ENCODE data around the gene FZD7. TPM values are rescaled to one million over a fixed set of nuclear protein-coding genes. Genes with fewer than 3 reads are reported as not detected.

The FZD7 gene
- total and polyA plus RNA-seq, 7 experiments from 2014 or later = 0.17 to 0.99 (median 0.40) TPM; not detected in 1

DNA sequence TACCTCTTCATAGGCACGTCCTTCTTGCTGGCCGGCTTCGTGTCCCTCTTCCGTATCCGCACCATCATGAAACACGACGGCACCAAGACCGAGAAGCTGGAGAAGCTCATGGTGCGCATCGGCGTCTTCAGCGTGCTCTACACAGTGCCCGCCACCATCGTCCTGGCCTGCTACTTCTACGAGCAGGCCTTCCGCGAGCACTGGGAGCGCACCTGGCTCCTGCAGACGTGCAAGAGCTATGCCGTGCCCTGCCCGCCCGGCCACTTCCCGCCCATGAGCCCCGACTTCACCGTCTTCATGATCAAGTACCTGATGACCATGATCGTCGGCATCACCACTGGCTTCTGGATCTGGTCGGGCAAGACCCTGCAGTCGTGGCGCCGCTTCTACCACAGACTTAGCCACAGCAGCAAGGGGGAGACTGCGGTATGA lies 2.3 kb downstream of the FZD7 start:
- POLR2A ChIA-PET = interaction anchor here (0.8 kb wide), 1 partner anchor 11 kb away, joined by 3 read pairs; no protein-coding TSS in a partner anchor
- peaks cover 0 to 50% (median 31%) of the 10 kb centered on the region in 5 donors for H3K27me3 Mint-ChIP-seq

GRCh38 chr2:202036601-202037037 lies 3.0 kb downstream of the FZD7 start:
- H3K4me3 ChIP-seq (ENCODE audit: low read length) = no peak overlapping the region
- intact Hi-C loops (cut with micrococcal nuclease) = loop anchor here (10.0 kb wide), 3 partner anchors 138 to 978 kb away; partner anchors contain the start of gene NBEAL1 (in 1 of the 2)
- Mint-ChIP-seq H3K27me3 (peaks cover 4 to 47% (median 38%) of the 10 kb centered on the region in 5 donors), H3K9me3 (peaks cover 0 to 2% (median 0%) of the 10 kb centered on the region in 11 donors), H3K4me1 (peaks cover 6 to 20% (median 12%) of the 10 kb centered on the region in 7 donors), H3K27ac (no peak overlapping the region), H3K36me3 (no peaks in the 10 kb centered on the region), H3K4me3 (no peak overlapping the region)
- H3K27me3 ChIP-seq (ENCODE audit: control insufficient read depth in 2 of 2, insufficient read depth in 2 of 2, low read length in 2 of 2) = peaks cover 6 to 28% of the 10 kb centered on the region in 2 donors
- H3K9me3 ChIP-seq (ENCODE audit: control insufficient read depth in 2 of 3, low read length in 3 of 3) = no peaks in the 10 kb centered on the region
- ATAC-seq = no peak
- ChIA-PET CTCF (no interaction called here), POLR2A (no interaction called here)
- no peak for DNase-seq
- H3K27ac ChIP-seq (ENCODE audit: low read depth, low read length) = no peak overlapping the region
- H3K4me1 ChIP-seq (ENCODE audit: control insufficient read depth in 2 of 2, insufficient read depth in 2 of 2, low read length in 2 of 2) = peaks cover 9 to 11% of the 10 kb centered on the region in 2 donors
- H3K36me3 ChIP-seq (ENCODE audit: control insufficient read depth in 2 of 3, insufficient read depth in 3 of 3, low read length in 3 of 3) = no peaks in the 10 kb centered on the region

More for the DNA sequence above, 2.3 kb downstream of the FZD7 start:
- no peak overlapping the region for H3K27ac Mint-ChIP-seq
- no peaks in the 10 kb centered on the region for H3K36me3 Mint-ChIP-seq
- Histone ChIP-seq H3K4me1 (ENCODE audit: control insufficient read depth in 2 of 2, insufficient read depth in 2 of 2, low read length in 2 of 2) (peaks cover 9 to 11% of the 10 kb centered on the region in 2 donors), H3K36me3 (ENCODE audit: control insufficient read depth in 2 of 3, insufficient read depth in 3 of 3, low read length in 3 of 3) (no peaks in the 10 kb centered on the region), H3K4me3 (ENCODE audit: low read length) (no peak overlapping the region), H3K27ac (ENCODE audit: low read depth, low read length) (no peak overlapping the region), H3K9me3 (ENCODE audit: control insufficient read depth in 2 of 3, low read length in 3 of 3) (no peaks in the 10 kb centered on the region), H3K27me3 (ENCODE audit: control insufficient read depth in 2 of 2, insufficient read depth in 2 of 2, low read length in 2 of 2) (peaks cover 6 to 28% of the 10 kb centered on the region in 2 donors)
- no peak overlapping the region for H3K4me3 Mint-ChIP-seq
- no peak for DNase-seq
- peaks cover 6 to 22% (median 14%) of the 10 kb centered on the region in 7 donors for H3K4me1 Mint-ChIP-seq
- intact Hi-C loops (cut with micrococcal nuclease) = loop anchor here (2.0 to 10.0 kb wide), 5 partner anchors 139 to 1225 kb away; partner anchors contain the start of genes BZW1 (in 1 of the 2) and NBEAL1 (in 1 of the 2)
- peaks cover 0 to 2% (median 0%) of the 10 kb centered on the region in 11 donors for H3K9me3 Mint-ChIP-seq
- CTCF ChIA-PET = interaction anchor here (0.9 kb wide), 1 partner anchor 63 kb away, joined by 3 read pairs; no protein-coding TSS in a partner anchor
- ATAC-seq = no peak

GRCh38 chr2:202037086-202037485 lies 3.4 kb downstream of the FZD7 start:
- H3K9me3 ChIP-seq (ENCODE audit: control insufficient read depth in 2 of 3, low read length in 3 of 3) = no peaks in the 10 kb centered on the region
- H3K4me1 ChIP-seq (ENCODE audit: control insufficient read depth in 2 of 2, insufficient read depth in 2 of 2, low read length in 2 of 2) = peaks cover 9 to 10% of the 10 kb centered on the region in 2 donors
- peaks cover 9 to 48% (median 40%) of the 10 kb centered on the region in 5 donors for H3K27me3 Mint-ChIP-seq
- intact Hi-C loops (cut with micrococcal nuclease) = loop anchor here (10.0 kb wide), 3 partner anchors 138 to 978 kb away; partner anchors contain the start of gene NBEAL1 (in 1 of the 2)
- ChIA-PET CTCF (no interaction called here), POLR2A (no interaction called here)
- DNase-seq (no peak), ATAC-seq (no peak)
- H3K27me3 ChIP-seq (ENCODE audit: control insufficient read depth in 2 of 2, insufficient read depth in 2 of 2, low read length in 2 of 2) = peaks cover 6 to 28% of the 10 kb centered on the region in 2 donors
- no peaks in the 10 kb centered on the region for H3K36me3 Mint-ChIP-seq
- no peak overlapping the region for H3K4me3 ChIP-seq (ENCODE audit: low read length)
- H3K36me3 ChIP-seq (ENCODE audit: control insufficient read depth in 2 of 3, insufficient read depth in 3 of 3, low read length in 3 of 3) = no peaks in the 10 kb centered on the region
- H3K4me3 Mint-ChIP-seq = no peak overlapping the region
- H3K27ac Mint-ChIP-seq = no peak overlapping the region
- peaks cover 4 to 20% (median 8%) of the 10 kb centered on the region in 7 donors for H3K4me1 Mint-ChIP-seq
- no peak overlapping the region for H3K27ac ChIP-seq (ENCODE audit: low read depth, low read length)
- peaks cover 0 to 2% (median 0%) of the 10 kb centered on the region in 11 donors for H3K9me3 Mint-ChIP-seq

DNA sequence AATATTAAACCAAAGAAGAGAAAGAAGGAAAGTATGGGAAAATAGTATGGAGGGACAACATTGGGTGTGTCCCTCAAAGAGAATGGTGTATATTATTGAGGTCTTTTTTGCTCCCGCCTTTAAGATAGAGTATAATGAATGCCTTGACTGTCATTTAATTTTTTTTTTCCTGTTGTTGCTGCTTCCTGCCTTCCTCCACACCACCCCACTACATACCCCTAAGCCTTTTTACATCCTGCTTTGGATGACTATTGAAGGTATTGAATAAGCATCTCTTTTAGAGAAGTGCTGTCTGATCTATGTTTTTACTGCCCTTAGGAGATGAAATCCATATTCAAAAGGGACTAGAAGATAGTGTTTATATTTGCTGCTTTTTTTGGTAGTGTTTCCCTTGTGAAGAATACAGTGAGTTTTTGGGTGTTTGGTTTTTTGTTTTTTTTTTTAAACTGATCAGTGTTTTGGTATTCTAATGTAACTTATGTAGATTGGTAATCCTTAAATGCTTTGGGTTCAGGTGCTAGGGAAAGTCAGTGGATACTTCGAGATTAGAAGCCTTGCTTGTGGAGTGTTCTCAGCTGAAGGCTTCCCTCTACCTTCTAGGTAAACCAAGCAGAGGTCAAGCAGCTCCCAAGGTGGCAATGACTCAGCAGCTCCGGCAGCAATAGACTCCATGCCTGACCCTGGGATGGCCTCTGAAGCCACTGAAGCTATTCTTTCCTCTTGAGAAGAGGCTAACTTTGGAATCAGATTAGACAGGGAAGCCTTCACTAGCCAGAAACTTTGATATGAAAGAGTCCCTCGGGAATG lies 5.0 kb downstream of the FZD7 start:
- Mint-ChIP-seq H3K9me3 (no peaks in the 10 kb centered on the region), H3K4me3 (no peak overlapping the region), H3K4me1 (peaks cover 0 to 12% (median 3%) of the 10 kb centered on the region in 7 donors), H3K27ac (no peak overlapping the region), H3K36me3 (no peaks in the 10 kb centered on the region), H3K27me3 (peaks cover 8 to 47% (median 40%) of the 10 kb centered on the region in 5 donors)
- H3K9me3 ChIP-seq (ENCODE audit: control insufficient read depth in 2 of 3, low read length in 3 of 3) = no peaks in the 10 kb centered on the region
- no peak for DNase-seq
- peaks cover 6 to 28% of the 10 kb centered on the region in 2 donors for H3K27me3 ChIP-seq (ENCODE audit: control insufficient read depth in 2 of 2, insufficient read depth in 2 of 2, low read length in 2 of 2)
- no peak for ATAC-seq
- intact Hi-C loops (cut with micrococcal nuclease) = loop anchor here (10.0 kb wide), 3 partner anchors 136 to 976 kb away; partner anchors contain the start of gene NBEAL1 (in 1 of the 2)
- peaks cover 5 to 9% of the 10 kb centered on the region in 2 donors for H3K4me1 ChIP-seq (ENCODE audit: control insufficient read depth in 2 of 2, insufficient read depth in 2 of 2, low read length in 2 of 2)
- H3K4me3 ChIP-seq (ENCODE audit: low read length) = no peak overlapping the region
- no peak overlapping the region for H3K27ac ChIP-seq (ENCODE audit: low read depth, low read length)
- no peaks in the 10 kb centered on the region for H3K36me3 ChIP-seq (ENCODE audit: control insufficient read depth in 2 of 3, insufficient read depth in 3 of 3, low read length in 3 of 3)
- CTCF ChIA-PET = no interaction called here
- POLR2A ChIA-PET = no interaction called here

DNA sequence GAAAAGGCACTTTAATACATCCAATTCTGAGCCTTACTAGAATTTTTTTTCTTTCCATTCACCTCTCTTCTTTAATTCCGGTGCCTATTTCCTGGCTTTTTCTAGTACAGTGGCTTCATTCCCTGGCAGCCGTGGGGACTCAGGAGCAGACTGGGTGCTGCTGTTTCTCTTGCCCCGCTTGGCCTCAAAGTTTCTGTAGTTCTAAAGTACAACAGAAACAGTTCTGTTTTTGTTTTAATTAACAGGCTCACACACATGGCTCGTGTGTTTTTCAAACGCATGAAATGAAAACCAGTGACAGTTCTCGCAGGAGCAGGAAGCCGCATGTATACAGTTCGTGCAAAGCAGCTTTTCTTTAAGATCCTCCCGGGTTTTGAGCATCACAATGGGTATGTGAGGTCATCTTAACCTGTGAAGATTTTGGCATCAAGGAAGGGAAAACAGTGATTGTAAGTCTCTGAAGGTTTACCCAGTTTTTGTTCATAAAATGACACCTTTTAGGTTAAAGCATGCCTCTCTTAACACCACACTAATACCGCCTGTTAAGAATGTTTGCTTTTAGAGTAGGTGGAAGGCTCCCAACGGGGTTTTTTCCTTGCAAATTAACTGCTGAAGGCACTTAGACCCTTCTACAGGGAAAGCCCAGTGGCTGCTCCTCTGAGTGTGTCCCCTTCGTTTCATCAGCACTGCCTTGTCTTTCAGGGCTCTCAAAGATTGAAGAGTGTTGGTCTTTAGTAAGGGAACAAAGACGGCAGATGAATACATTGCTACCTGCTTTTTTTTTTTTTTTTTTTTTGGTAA lies 5.8 kb downstream of the FZD7 start:
- Mint-ChIP-seq H3K9me3 (no peaks in the 10 kb centered on the region), H3K4me1 (peaks cover 0 to 12% (median 3%) of the 10 kb centered on the region in 7 donors), H3K36me3 (no peaks in the 10 kb centered on the region), H3K27ac (no peak overlapping the region), H3K27me3 (peaks cover 8 to 52% (median 42%) of the 10 kb centered on the region in 5 donors), H3K4me3 (peak overlapping the region in 1 of 10 donors; percentile 17)
- ChIA-PET CTCF (no interaction called here), POLR2A (no interaction called here)
- no peak for DNase-seq
- Histone ChIP-seq H3K9me3 (ENCODE audit: control insufficient read depth in 2 of 3, low read length in 3 of 3) (no peaks in the 10 kb centered on the region), H3K27ac (ENCODE audit: low read depth, low read length) (no peak overlapping the region), H3K4me3 (ENCODE audit: low read length) (no peak overlapping the region), H3K4me1 (ENCODE audit: control insufficient read depth in 2 of 2, insufficient read depth in 2 of 2, low read length in 2 of 2) (peaks cover 5 to 9% of the 10 kb centered on the region in 2 donors), H3K36me3 (ENCODE audit: control insufficient read depth in 2 of 3, insufficient read depth in 3 of 3, low read length in 3 of 3) (no peaks in the 10 kb centered on the region), H3K27me3 (ENCODE audit: control insufficient read depth in 2 of 2, insufficient read depth in 2 of 2, low read length in 2 of 2) (peaks cover 6 to 28% of the 10 kb centered on the region in 2 donors)
- ATAC-seq = no peak
- intact Hi-C loops (cut with micrococcal nuclease) = loop anchor here (10.0 kb wide), 3 partner anchors 135 to 975 kb away; partner anchors contain the start of gene NBEAL1 (in 1 of the 2)

- Histone ChIP-seq H3K4me1 (ENCODE audit: control insufficient read depth in 2 of 2, insufficient read depth in 2 of 2, low read length in 2 of 2) (peaks cover 3 to 5% of the 10 kb centered on the region in 2 donors), H3K36me3 (ENCODE audit: control insufficient read depth in 2 of 3, insufficient read depth in 3 of 3, low read length in 3 of 3) (no peaks in the 10 kb centered on the region), H3K27me3 (ENCODE audit: control insufficient read depth in 2 of 2, insufficient read depth in 2 of 2, low read length in 2 of 2) (peaks cover 6 to 28% of the 10 kb centered on the region in 2 donors), H3K27ac (ENCODE audit: low read depth, low read length) (no peak overlapping the region), H3K9me3 (ENCODE audit: control insufficient read depth in 2 of 3, low read length in 3 of 3) (no peaks in the 10 kb centered on the region), H3K4me3 (ENCODE audit: low read length) (no peak overlapping the region)
- H3K9me3 Mint-ChIP-seq = no peaks in the 10 kb centered on the region
- no peak overlapping the region for H3K4me3 Mint-ChIP-seq
- H3K36me3 Mint-ChIP-seq = no peaks in the 10 kb centered on the region
- POLR2A ChIA-PET = no interaction called here
- intact Hi-C loops (cut with micrococcal nuclease) = no loop called here
- no peak overlapping the region for H3K27ac Mint-ChIP-seq
- CTCF ChIA-PET = no interaction called here
- DNase-seq = no peak
- peaks cover 8 to 56% (median 50%) of the 10 kb centered on the region in 5 donors for H3K27me3 Mint-ChIP-seq
- peaks cover 0 to 9% (median 0%) of the 10 kb centered on the region in 7 donors for H3K4me1 Mint-ChIP-seq
- no peak for ATAC-seq
Measured at GRCh38 chr2:202040079-202040844, 6.6 kb downstream of the FZD7 start.
